Measurements from ENCODE around the gene DPH6.

The DPH6 gene

GRCh38 chr15:35450492-35450891, 95.5 kb downstream of the DPH6 start:
- Histone ChIP-seq H3K36me3 (replicated peaks; ENCODE audit: low read depth, low read length) (peaks cover 3% of the 10 kb centered on the region), H2AFZ (ENCODE audit: low read depth, low read length) (no peak overlapping the region), H3K9me3 (ENCODE audit: insufficient read depth, low read length) (no peaks in the 10 kb centered on the region), H3K9ac (ENCODE audit: low read length) (no peak overlapping the region), H3K27me3 (ENCODE audit: low read depth, low read length) (no peaks in the 10 kb centered on the region), H3K79me2 (ENCODE audit: low read length) (no peaks in the 10 kb centered on the region), H3K4me3 (ENCODE audit: low read length) (no peak overlapping the region), H3K4me2 (ENCODE audit: low read length) (no peak overlapping the region), H3K27ac (ENCODE audit: low read length) (no peak overlapping the region), H4K20me1 (ENCODE audit: insufficient read depth, low read length) (no peaks in the 10 kb centered on the region), H3K4me1 (ENCODE audit: low read length) (no peaks in the 10 kb centered on the region)
- TF ChIP-seq, protein P1, sequence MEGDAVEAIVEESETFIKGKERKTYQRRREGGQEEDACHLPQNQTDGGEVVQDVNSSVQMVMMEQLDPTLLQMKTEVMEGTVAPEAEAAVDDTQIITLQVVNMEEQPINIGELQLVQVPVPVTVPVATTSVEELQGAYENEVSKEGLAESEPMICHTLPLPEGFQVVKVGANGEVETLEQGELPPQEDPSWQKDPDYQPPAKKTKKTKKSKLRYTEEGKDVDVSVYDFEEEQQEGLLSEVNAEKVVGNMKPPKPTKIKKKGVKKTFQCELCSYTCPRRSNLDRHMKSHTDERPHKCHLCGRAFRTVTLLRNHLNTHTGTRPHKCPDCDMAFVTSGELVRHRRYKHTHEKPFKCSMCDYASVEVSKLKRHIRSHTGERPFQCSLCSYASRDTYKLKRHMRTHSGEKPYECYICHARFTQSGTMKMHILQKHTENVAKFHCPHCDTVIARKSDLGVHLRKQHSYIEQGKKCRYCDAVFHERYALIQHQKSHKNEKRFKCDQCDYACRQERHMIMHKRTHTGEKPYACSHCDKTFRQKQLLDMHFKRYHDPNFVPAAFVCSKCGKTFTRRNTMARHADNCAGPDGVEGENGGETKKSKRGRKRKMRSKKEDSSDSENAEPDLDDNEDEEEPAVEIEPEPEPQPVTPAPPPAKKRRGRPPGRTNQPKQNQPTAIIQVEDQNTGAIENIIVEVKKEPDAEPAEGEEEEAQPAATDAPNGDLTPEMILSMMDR (IDR thresholded peaks at IDR 0.05; ENCODE audit: low read depth, low read length): no peak
- no peak for TF ChIP-seq EZH2phosphoT487 (IDR thresholded peaks at IDR 0.05; ENCODE audit: low read depth)

- H3K79me2 ChIP-seq (ENCODE audit: low read length): no peaks in the 10 kb centered on the region
- H3K9me3 ChIP-seq (ENCODE audit: insufficient read depth, low read length): no peaks in the 10 kb centered on the region
- no peaks in the 10 kb centered on the region for H4K20me1 ChIP-seq (ENCODE audit: insufficient read depth, low read length)
- H3K4me2 ChIP-seq (ENCODE audit: low read length): no peak overlapping the region
- no peak overlapping the region for H2AFZ ChIP-seq (ENCODE audit: low read depth, low read length)
- no peak overlapping the region for H3K9ac ChIP-seq (ENCODE audit: low read length)
- TF ChIP-seq EZH2phosphoT487 (IDR thresholded peaks at IDR 0.05; ENCODE audit: low read depth): no peak
- TF ChIP-seq, protein P1 (IDR thresholded peaks at IDR 0.05; ENCODE audit: low read depth, low read length): no peak
- no peak overlapping the region for H3K27ac ChIP-seq (ENCODE audit: low read length)
- H3K4me1 ChIP-seq (ENCODE audit: low read length): no peaks in the 10 kb centered on the region
- H3K36me3 ChIP-seq (replicated peaks; ENCODE audit: low read depth, low read length): peaks cover 3% of the 10 kb centered on the region
- H3K4me3 ChIP-seq (ENCODE audit: low read length): no peak overlapping the region
- no peaks in the 10 kb centered on the region for H3K27me3 ChIP-seq (ENCODE audit: low read depth, low read length)
Observed at GRCh38 chr15:35448294-35448693, 97.7 kb downstream of the DPH6 start.

- no peaks in the 10 kb centered on the region for H3K27me3 ChIP-seq (ENCODE audit: low read depth, low read length)
- H3K36me3 ChIP-seq (replicated peaks; ENCODE audit: low read depth, low read length): peaks cover 3% of the 10 kb centered on the region
- no peaks in the 10 kb centered on the region for H3K9me3 ChIP-seq (ENCODE audit: insufficient read depth, low read length)
- H3K4me3 ChIP-seq (ENCODE audit: low read length): no peak overlapping the region
- H4K20me1 ChIP-seq (ENCODE audit: insufficient read depth, low read length): no peaks in the 10 kb centered on the region
- no peak overlapping the region for H3K4me2 ChIP-seq (ENCODE audit: low read length)
- H2AFZ ChIP-seq (ENCODE audit: low read depth, low read length): no peak overlapping the region
- no peak overlapping the region for H3K27ac ChIP-seq (ENCODE audit: low read length)
- no peaks in the 10 kb centered on the region for H3K4me1 ChIP-seq (ENCODE audit: low read length)
- H3K79me2 ChIP-seq (ENCODE audit: low read length): no peaks in the 10 kb centered on the region
- H3K9ac ChIP-seq (ENCODE audit: low read length): no peak overlapping the region
- TF ChIP-seq EZH2phosphoT487 (IDR thresholded peaks at IDR 0.05; ENCODE audit: low read depth): no peak
- TF ChIP-seq, protein P1 (IDR thresholded peaks at IDR 0.05; ENCODE audit: low read depth, low read length): no peak
Observed at GRCh38 chr15:35445891-35446290, 100.1 kb downstream of the DPH6 start.

GRCh38 chr15:35444557-35445204, 101.3 kb downstream of the DPH6 start:
- Histone ChIP-seq H4K20me1 (ENCODE audit: insufficient read depth, low read length) (no peaks in the 10 kb centered on the region), H2AFZ (ENCODE audit: low read depth, low read length) (no peak overlapping the region), H3K9me3 (ENCODE audit: insufficient read depth, low read length) (no peaks in the 10 kb centered on the region), H3K27me3 (ENCODE audit: low read depth, low read length) (no peaks in the 10 kb centered on the region), H3K4me2 (ENCODE audit: low read length) (no peak overlapping the region), H3K4me1 (ENCODE audit: low read length) (no peaks in the 10 kb centered on the region), H3K9ac (ENCODE audit: low read length) (no peak overlapping the region), H3K79me2 (ENCODE audit: low read length) (no peaks in the 10 kb centered on the region), H3K36me3 (replicated peaks; ENCODE audit: low read depth, low read length) (no peaks in the 10 kb centered on the region), H3K4me3 (ENCODE audit: low read length) (no peak overlapping the region), H3K27ac (ENCODE audit: low read length) (no peak overlapping the region)
- TF ChIP-seq EZH2phosphoT487 (IDR thresholded peaks at IDR 0.05; ENCODE audit: low read depth): no peak
- TF ChIP-seq, protein P1 (IDR thresholded peaks at IDR 0.05; ENCODE audit: low read depth, low read length): peak; percentile 92
